HG03354 (cell line): Measurements from ENCODE around the gene ADAMTS5.

Experiments used
- ATAC-seq: cut with Tn5 transposase; IDR thresholded peaks from one replicate; pipeline ENCODE4 v1.9.1; 2021; ENCODE audit warnings: mild to moderate bottlenecking; ENCODE audit not compliant: unreplicated experiment, poor library complexity, severe bottlenecking

ADAMTS5 gene

DNA sequence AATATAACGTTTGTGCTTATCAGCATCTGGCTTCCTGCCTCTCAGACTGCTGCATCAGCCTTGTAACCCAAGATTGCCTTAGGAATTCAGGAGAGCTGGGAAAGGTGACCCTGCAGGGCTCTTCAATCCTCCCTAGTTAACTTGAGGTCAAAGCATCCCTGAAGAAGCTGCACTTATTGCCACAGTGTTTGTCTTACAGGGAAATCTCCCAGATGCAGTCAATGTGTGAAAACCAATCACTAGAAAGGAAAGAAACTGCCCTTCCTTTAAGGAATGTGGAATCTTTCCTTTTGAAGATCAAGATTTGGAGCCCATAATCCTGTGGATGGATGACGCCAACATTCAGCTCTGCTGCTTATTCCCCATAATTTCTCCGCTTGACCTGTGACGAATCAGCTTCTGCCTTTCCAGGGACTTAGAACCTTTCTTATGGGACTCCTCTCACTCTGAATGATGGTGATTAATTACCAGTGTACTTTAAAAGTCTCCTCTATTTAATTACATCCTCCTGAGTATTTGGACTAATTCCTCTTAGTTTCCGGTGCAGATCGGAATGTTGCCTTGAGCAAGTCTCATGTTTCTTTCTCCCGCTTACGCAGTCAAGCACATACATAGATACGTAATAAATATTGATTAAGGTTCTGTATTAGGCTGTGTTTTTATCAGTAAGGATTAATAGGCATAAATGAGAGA, 14.4 kb downstream of the ADAMTS5 start:
- no peak for ATAC-seq

DNA sequence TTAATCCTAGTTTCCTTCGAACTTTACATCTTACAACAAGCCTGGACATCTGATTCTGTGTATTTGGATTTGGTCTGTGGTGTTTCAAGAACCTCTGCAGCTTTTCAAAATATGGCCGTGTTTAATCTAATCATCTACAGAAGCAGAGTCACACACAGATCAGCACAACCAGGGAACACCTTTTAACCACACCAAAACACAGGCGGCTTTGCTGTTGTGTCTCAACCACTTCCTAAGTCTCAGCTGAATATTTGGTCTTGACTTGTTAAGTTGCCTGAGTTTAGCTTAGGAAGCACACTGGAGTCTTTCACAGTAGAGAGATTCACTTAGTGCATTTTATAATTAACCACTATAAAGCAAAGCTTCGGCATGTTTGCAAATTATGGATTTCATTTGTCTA, 17.1 kb downstream of the ADAMTS5 start:
- no peak for ATAC-seq

DNA sequence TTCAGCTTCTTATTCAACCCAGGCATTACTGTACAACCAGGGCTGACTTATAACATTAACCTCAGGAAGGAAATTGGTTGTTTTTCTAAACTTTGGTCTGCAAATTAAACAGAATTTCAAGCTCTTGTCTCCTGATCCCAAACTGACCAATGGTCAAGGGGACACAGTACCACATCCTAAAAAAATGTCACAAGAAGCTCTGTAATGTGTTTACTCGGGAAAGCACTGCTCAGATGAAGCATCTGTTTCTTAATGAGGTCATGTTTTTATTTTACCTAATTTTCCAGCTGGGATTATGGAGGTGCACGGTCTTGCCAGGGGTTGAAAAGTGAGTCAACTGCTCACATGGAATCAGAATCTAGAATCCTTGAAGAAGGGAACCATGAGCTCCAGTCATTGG, 18.7 kb downstream of the ADAMTS5 start:
- ATAC-seq: no peak

DNA sequence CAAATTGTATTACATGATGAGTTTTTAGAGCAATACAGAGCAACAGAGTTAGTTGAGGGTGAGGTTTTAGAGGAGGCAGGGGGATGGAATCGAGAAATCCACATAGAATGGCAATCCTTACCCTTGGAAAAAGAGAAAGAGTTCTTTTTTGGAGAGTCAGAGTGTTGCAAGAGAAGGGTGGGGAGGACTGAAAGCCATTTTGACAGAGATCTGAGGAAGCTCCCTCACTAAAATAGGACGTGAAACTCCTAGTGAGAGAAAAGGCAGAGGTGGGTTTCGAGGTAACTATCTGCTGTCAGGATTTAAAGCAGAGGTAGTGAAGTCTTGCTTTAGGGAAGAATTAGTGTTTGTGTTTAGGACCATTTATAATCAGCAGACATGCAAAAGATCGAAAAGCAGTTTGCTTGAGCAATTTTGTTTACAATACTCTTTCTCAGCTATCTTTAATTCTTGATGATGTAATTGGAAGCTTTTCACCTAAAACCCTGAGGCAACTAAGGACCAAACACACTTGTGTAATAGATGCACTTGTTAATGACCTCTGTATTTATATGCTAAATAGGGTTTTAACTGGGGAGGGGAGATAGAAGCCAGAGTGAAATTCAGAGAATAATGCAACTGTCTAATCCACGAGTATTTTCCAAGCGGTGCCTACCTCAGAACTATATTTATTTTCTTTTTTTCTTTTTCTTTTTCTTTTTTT, 20.0 kb downstream of the ADAMTS5 start:
- ATAC-seq: no peak

- ATAC-seq: no peak
Measured at GRCh38 chr21:26945916-26946675, 20.8 kb downstream of the ADAMTS5 start.

DNA sequence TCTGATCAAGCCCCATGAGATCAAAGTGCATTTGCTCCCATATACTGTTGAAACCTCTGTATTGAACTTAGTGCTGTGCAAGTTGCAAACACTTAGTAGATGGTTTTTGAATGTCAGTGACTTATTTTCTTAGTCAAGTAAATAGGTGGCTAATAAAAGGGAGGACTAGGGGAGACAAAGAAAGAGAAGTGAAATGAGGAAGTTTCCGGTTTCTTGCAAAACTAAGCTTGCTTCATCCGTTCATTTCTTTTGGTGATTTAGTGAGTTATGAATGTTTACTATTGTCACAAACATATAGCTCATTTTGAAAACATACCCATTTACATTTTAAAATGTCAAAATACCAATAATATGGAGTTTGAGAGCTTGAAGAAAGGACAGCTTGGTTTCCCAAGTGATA, 23.0 kb downstream of the ADAMTS5 start:
- ATAC-seq: no peak

DNA sequence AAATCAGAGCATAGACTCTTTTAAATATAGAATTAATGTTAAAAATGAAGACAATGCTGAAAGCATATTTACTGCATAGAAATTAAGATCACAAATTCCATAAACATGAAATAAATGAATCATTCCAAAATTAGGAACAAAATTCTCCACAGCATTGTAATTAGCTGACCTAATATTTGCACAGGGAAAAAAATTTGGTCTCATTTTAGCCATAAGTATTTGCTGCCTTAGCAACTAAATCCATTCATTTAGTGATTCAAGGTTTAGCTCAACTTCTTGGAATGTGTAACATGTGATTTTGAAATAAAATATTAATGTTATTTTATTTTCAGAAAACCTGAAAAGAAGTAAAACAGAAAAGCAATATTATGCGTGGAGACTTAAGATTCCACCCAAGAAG, 25.5 kb downstream of the ADAMTS5 start:
- no peak for ATAC-seq

- ATAC-seq: no peak
Measured at GRCh38 chr21:26939601-26940111, 27.2 kb downstream of the ADAMTS5 start.

- ATAC-seq: no peak
Measured at GRCh38 chr21:26936641-26937040, 30.2 kb downstream of the ADAMTS5 start.

- no peak for ATAC-seq
Measured at GRCh38 chr21:26935977-26936376, 30.9 kb downstream of the ADAMTS5 start.

- ATAC-seq: no peak
Measured at GRCh38 chr21:26934383-26934782, 32.5 kb downstream of the ADAMTS5 start.

DNA sequence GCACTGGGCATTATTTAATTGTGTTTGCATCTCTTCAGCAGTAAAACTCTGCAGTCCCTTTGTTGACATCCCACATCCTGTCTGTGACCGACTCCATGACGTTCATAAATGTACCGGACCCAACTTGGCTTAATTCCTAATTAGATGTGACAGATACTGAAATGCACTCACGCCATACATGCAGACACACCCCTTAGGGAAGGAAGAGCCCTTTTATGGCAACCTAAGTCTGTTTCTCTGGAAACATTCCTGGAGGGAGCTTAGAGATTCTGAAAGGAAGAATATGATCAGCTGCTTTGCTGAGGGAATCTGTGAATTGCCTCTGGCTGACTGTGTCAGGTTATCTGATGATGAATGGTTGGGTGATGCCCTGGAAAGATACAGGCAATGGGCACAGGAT, 33.4 kb downstream of the ADAMTS5 start:
- no peak for ATAC-seq

GRCh38 chr21:26925636-26926035, 41.3 kb downstream of the ADAMTS5 start:
- ATAC-seq: no peak

- ATAC-seq: no peak
Measured at GRCh38 chr21:26925122-26925521, 41.8 kb downstream of the ADAMTS5 start.

GRCh38 chr21:26923986-26924385, 42.9 kb downstream of the ADAMTS5 start:
- no peak for ATAC-seq

DNA sequence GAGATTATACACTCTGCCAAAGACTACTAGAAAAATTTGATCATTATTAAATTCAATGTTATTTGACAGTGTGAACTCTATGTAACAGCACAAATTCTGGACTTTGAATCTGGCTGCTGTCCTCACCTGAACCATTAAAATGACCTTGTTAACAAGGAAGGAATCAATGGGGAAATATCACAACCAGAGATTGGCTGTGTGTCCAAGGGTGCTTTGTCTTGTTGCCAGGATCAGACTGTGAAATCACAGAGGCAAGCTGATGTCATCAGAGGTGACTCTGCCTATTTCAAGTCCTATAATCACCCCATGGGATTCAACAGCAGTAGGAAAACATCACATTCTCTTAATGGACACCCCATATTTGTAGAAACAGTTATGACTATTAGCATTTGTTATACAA, 46.8 kb downstream of the ADAMTS5 start:
- no peak for ATAC-seq

DNA sequence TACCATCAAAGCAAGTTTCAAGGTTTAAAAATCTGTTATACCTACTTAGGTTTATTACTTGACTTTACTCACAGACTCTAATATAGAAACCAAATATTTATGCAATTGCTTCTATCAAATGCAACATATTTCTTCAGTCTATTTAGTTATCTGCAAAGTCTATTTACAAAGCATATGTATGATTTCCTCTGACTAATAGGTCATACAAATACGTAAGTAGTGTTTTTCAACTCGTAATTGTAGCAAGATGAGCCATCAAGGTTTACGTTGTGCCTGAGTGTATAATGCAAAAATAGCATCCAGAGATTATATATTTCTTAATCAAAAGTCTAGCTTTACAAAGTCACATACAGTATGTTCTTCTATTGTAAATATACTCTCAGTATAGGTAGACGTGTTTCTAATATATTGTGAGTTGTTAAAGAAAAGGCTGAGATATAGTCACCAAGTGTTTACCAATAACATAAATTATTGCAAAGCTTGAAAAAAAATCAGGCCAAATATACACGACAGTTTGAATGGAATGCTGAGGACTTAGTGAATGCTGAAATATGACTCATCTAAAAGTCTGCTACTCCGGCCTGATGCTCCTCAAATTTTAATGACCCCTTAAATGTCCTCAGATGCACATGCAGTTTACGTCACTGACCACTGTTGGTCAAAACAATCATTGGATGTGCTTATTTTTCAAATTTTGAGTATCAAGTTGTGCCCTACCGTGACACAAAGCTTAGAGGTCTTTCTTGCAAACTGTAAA, 48.4 kb downstream of the ADAMTS5 start:
- ATAC-seq: no peak

DNA sequence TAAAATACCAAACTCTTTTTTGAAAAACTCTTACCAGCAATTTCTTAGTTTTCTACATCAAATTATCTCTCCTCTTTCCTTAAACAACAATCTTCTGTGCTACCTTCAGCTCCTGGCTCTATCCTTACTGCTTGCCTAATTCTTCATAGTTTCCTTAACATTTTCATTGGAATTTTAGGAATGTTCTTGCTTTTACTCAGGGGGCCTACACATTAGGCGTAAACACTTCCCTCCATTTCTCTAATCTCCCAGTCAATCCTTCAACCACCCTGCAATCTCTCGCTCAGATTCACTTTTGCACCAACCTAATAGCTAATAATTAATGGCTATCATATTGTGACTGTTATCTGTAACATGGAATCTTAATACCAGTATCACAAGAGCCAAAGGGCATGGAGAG, 50.1 kb downstream of the ADAMTS5 start:
- ATAC-seq: no peak

DNA sequence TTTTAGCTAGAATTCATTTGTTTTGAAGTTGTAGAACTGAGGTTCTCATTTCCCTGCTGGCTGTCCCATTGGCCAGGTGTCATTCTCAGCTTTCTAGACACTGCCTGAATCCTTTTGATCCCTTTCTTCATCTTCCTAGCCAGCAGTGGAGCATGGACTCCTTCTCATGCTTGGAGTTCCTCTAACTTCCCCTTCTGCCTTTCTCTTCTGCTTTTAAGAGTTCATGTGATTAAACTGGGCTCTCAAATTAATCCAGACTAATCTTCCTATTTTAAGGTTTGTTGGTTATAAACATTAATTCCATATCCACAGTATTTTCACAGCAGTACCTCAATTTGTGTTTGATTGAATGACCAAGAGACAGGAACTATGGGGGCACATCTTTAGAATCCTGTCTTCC, 52.3 kb downstream of the ADAMTS5 start:
- no peak for ATAC-seq

GRCh38 chr21:26912466-26912865, 54.4 kb downstream of the ADAMTS5 start:
- no peak for ATAC-seq
